H1 (cell line): ENCODE measurements around the gene MAPK11. TPM values are rescaled to one million over a fixed set of nuclear protein-coding genes. Genes with fewer than 3 reads are reported as not detected.

Experiments
- CTCF ChIA-PET: fragments of 300-600 bp; sonication (Branson Sonifier 250); formaldehyde crosslinking; loops from one replicate; lab custom pipeline; 2021; ENCODE audit not compliant: partially characterized antibody; lab: Charles Lee
- POLR2A ChIA-PET: fragments of 300-600 bp; sonication (Branson Sonifier 250); formaldehyde crosslinking; loops from one replicate; lab custom pipeline; 2021; ENCODE audit warnings: inconsistent platforms; ENCODE audit not compliant: partially characterized antibody; lab: Charles Lee
- DNase-seq, 2 experiments: peaks; one replicate each; pipeline versions ENCODE4 v3.0.0 to v3.0.0-alpha.2; 2010 to 2022; ENCODE audit warnings: low spot score in 2 of 2, low read depth in 1 of 2, mixed read lengths in 1 of 2
- FAIRE-seq: peaks from 2 replicates; lab custom pipeline; 2011; peaks lifted over from hg19 to GRCh38; lab: Jason Lieb, UNC
- H2AFZ ChIP-seq: 2 replicates; pipeline ENCODE4 v1.8.1; 2012; ENCODE audit warnings: low read length, inconsistent platforms
- H2AK5ac ChIP-seq: 2 replicates; pipeline ENCODE4 v1.6.1; 2013; ENCODE audit warnings: low read depth, low read length
- H2BK120ac ChIP-seq: replicated peaks from 2 replicates; pipeline ENCODE3; 2013; ENCODE audit warnings: low read depth, low read length, inconsistent platforms
- H2BK12ac ChIP-seq: 2 replicates; pipeline ENCODE4 v1.6.1; 2013; ENCODE audit warnings: low read depth, low read length
- H2BK15ac ChIP-seq: 2 replicates; pipeline ENCODE4 v1.6.1; 2013; ENCODE audit warnings: low read length
- H2BK20ac ChIP-seq: 2 replicates; pipeline ENCODE4 v1.6.1; 2013; ENCODE audit warnings: low read length
- H2BK5ac ChIP-seq: 2 replicates; pipeline ENCODE4 v1.6.1; 2013; ENCODE audit warnings: low read depth, low read length
- H3K14ac ChIP-seq: 2 replicates; pipeline ENCODE4 v1.6.1; 2013; ENCODE audit warnings: inconsistent platforms; ENCODE audit not compliant: insufficient read length
- H3K18ac ChIP-seq: 2 replicates; pipeline ENCODE4 v1.6.1; 2013; ENCODE audit warnings: low read length; ENCODE audit errors: extremely low read depth
- H3K23ac ChIP-seq: 2 replicates; pipeline ENCODE4 v1.6.1; 2013; ENCODE audit warnings: inconsistent platforms; ENCODE audit not compliant: insufficient read length
- H3K23me2 ChIP-seq: 2 replicates; pipeline ENCODE4 v1.6.1; 2013; ENCODE audit warnings: low read depth, low read length
- H3K27ac ChIP-seq: 2 replicates; pipeline ENCODE4 v1.6.1; 2011; ENCODE audit warnings: low read depth, low read length, inconsistent platforms
- H3K27me3 ChIP-seq, 4 experiments: replicated peaks in 1 of 4; 1 replicate in 1 of 4; 2 replicates in 3 of 4; pipeline versions ENCODE4 v1.6.1 to v1.8.1; 2011 to 2013; ENCODE audit warnings: low read length in 3 of 4, mild to moderate bottlenecking in 3 of 4, inconsistent platforms in 2 of 4, mixed read lengths in 2 of 4, moderate library complexity in 1 of 4; ENCODE audit not compliant: control insufficient read depth in 3 of 4, insufficient read depth in 3 of 4; ENCODE audit errors: extremely low read depth in 1 of 4
- H3K36me3 ChIP-seq, 4 experiments: 2 replicates each; pipeline versions ENCODE4 v1.6.1 to v1.8.1; 2011 to 2013; ENCODE audit warnings: mild to moderate bottlenecking in 4 of 4, low read length in 3 of 4, moderate library complexity in 2 of 4, control low read depth in 1 of 4, inconsistent platforms in 1 of 4; ENCODE audit not compliant: insufficient read depth in 4 of 4, control insufficient read depth in 2 of 4
- H3K4ac ChIP-seq: replicated peaks from 2 replicates; pipeline ENCODE3; 2013; ENCODE audit warnings: low read length, low read depth, mixed read lengths, inconsistent platforms; ENCODE audit not compliant: insufficient read length
- H3K4me1 ChIP-seq, 4 experiments: replicated peaks in 1 of 4; 1 replicate in 1 of 4; 2 replicates in 3 of 4; pipeline versions ENCODE4 v1.6.1 to v1.8.1; 2011 to 2013; ENCODE audit warnings: low read length in 3 of 4, inconsistent platforms in 2 of 4, mixed read lengths in 1 of 4; ENCODE audit not compliant: insufficient read depth in 4 of 4, control insufficient read depth in 3 of 4
- H3K4me2 ChIP-seq, 2 experiments: 2 replicates each; pipeline versions ENCODE4 v1.6.1 to v1.8.1; 2011 to 2013; ENCODE audit warnings: low read depth in 2 of 2, low read length in 2 of 2, control low read depth in 1 of 2, inconsistent platforms in 1 of 2, mild to moderate bottlenecking in 1 of 2; ENCODE audit not compliant: insufficient read depth in 1 of 2
- H3K4me3 ChIP-seq, 4 experiments: fragments of 200-600, 300-600 bp in 1 of 4; sonication (generic), shearing (Covaris generic), sonication (Bioruptor Twin) in 1 of 4; 2 replicates each; pipeline versions ENCODE4 v1.5.1 to v1.8.1; 2011 to 2016; ENCODE audit warnings: low read length in 4 of 4, low read depth in 3 of 4, control low read depth in 2 of 4, inconsistent platforms in 2 of 4, mild to moderate bottlenecking in 2 of 4, mixed read lengths in 1 of 4, moderate library complexity in 1 of 4; ENCODE audit not compliant: insufficient read depth in 2 of 4; ENCODE audit errors: extremely low read depth in 1 of 4
- H3K56ac ChIP-seq: replicated peaks from 2 replicates; pipeline ENCODE3; 2013; ENCODE audit warnings: low read depth, mild to moderate bottlenecking, mixed read lengths, low read length, inconsistent platforms; ENCODE audit not compliant: insufficient read length
- H3K79me1 ChIP-seq: 2 replicates; pipeline ENCODE4 v1.6.1; 2013; ENCODE audit warnings: low read depth, low read length, control low read depth
- H3K79me2 ChIP-seq, 2 experiments: 2 replicates each; pipeline versions ENCODE4 v1.6.1 to v1.8.1; 2012 to 2013; ENCODE audit warnings: low read length in 2 of 2, mild to moderate bottlenecking in 2 of 2, inconsistent platforms in 1 of 2; ENCODE audit not compliant: insufficient read depth in 2 of 2, control insufficient read depth in 1 of 2
- H3K9ac ChIP-seq, 4 experiments: replicated peaks in 1 of 4; 1 replicate in 1 of 4; 2 replicates in 3 of 4; pipeline versions ENCODE4 v1.6.1 to v1.8.1; 2011 to 2013; ENCODE audit warnings: low read depth in 3 of 4, low read length in 3 of 4, control low read depth in 2 of 4, mild to moderate bottlenecking in 2 of 4, moderate library complexity in 2 of 4, inconsistent platforms in 1 of 4; ENCODE audit errors: extremely low read depth in 1 of 4
- H3K9me3 ChIP-seq, 2 experiments: 2 replicates each; pipeline versions ENCODE4 v1.6.1 to v1.8.1; 2012 to 2013; ENCODE audit warnings: mild to moderate bottlenecking in 2 of 2, moderate library complexity in 2 of 2, control low read depth in 1 of 2, inconsistent platforms in 1 of 2, low read depth in 1 of 2, low read length in 1 of 2, mixed read lengths in 1 of 2; ENCODE audit not compliant: insufficient read depth in 2 of 2
- H4K20me1 ChIP-seq, 2 experiments: replicated peaks in 1 of 2; 2 replicates each; pipeline versions ENCODE3 to v1.8.1; 2011 to 2013; ENCODE audit warnings: inconsistent platforms in 2 of 2, low read length in 2 of 2, mild to moderate bottlenecking in 1 of 2; ENCODE audit not compliant: insufficient read depth in 2 of 2, control insufficient read depth in 1 of 2
- H4K5ac ChIP-seq: 2 replicates; pipeline ENCODE4 v1.6.1; 2013; ENCODE audit warnings: low read length, low read depth, mixed read lengths, inconsistent platforms; ENCODE audit not compliant: insufficient read length
- H4K8ac ChIP-seq: 2 replicates; pipeline ENCODE4 v1.8.0; 2013; ENCODE audit warnings: mild to moderate bottlenecking, moderate library complexity, low read length, inconsistent platforms; ENCODE audit not compliant: insufficient read depth; ENCODE audit errors: extremely low read depth
- H4K91ac ChIP-seq: replicated peaks from 2 replicates; pipeline ENCODE3; 2013; ENCODE audit warnings: low read length, mixed read lengths, inconsistent platforms; ENCODE audit not compliant: insufficient read length
- BACH1 ChIP-seq: IDR thresholded peaks from 2 replicates; pipeline ENCODE4 v1.6.1; 2012; ENCODE audit warnings: low read length, improper control_type of control experiment
- CREB1 ChIP-seq: IDR thresholded peaks from 2 replicates; pipeline ENCODE4 v1.6.1; 2012; ENCODE audit warnings: inconsistent platforms
- CTCF ChIP-seq, 3 experiments: IDR thresholded peaks; 1 replicate in 2 of 3; 2 replicates in 1 of 3; pipeline versions ENCODE4 v1.5.1 to v1.6.1; 2011; ENCODE audit warnings: low read length in 3 of 3, mild to moderate bottlenecking in 3 of 3, inconsistent platforms in 2 of 3, low read depth in 1 of 3, moderate library complexity in 1 of 3; ENCODE audit not compliant: insufficient read depth in 1 of 3; ENCODE audit errors: control extremely low read depth in 1 of 3
- JUND ChIP-seq: IDR thresholded peaks from 2 replicates; pipeline ENCODE4 v1.6.1; 2011; ENCODE audit warnings: mild to moderate bottlenecking, improper control_type of control experiment, low read length
- MAX ChIP-seq: IDR thresholded peaks from 2 replicates; pipeline ENCODE4 v1.6.1; 2012; ENCODE audit warnings: inconsistent platforms
- POU5F1 ChIP-seq: IDR thresholded peaks from 2 replicates; pipeline ENCODE4 v1.6.1; 2011; ENCODE audit warnings: low read depth, mild to moderate bottlenecking, low read length, moderate library complexity
- SP2 ChIP-seq: IDR thresholded peaks from 2 replicates; pipeline ENCODE4 v1.6.1; 2012; ENCODE audit warnings: mild to moderate bottlenecking, low read length, inconsistent platforms
- WGBS, 2 experiments: shearing (Covaris generic) in 1 of 2; methylation state at CpG; one replicate each; pipeline versions ENCODE4 v1.1.6 to v1.1.7; 2013 to 2015; ENCODE audit warnings: low lambda C conversion rate in 2 of 2, mixed read lengths in 2 of 2, inconsistent platforms in 1 of 2, low coverage in 1 of 2, missing lambda C conversion rate in 1 of 2; ENCODE audit not compliant: insufficient replicate concordance in 2 of 2, insufficient coverage in 1 of 2, insufficient read length in 1 of 2; ENCODE audit errors: extremely low coverage in 1 of 2, missing lambda C conversion rate in 1 of 2; 5-methylcytosine and 5-hydroxymethylcytosine counted together
- polyA plus RNA-seq, 7 experiments: library from polyadenylated mRNA; depleted of rRNA in 3 of 7; stranded (reverse) in 5 of 7; unstranded in 2 of 7; fragments of >200 nt in 5 of 7; fragments of 200-250 nt in 2 of 7; gene quantifications; 1 replicate in 5 of 7; 2 replicates in 1 of 7; 4 replicates in 1 of 7; pipeline versions ENCODE4 v1.2.1 to v1.2.3, GENCODE V29; 2011 to 2013; ENCODE audit warnings: missing spikeins in 2 of 7, mixed read lengths in 2 of 7
- total RNA-seq: library from RNA; stranded (reverse); fragmentation: NEBNext Ultra II Directional; extraction: Animal tissue kit (Norgen Biotek cat#: 25700); gene quantifications from 2 replicates; pipeline ENCODE4 v1.2.1, GENCODE V29; 2021

The MAPK11 gene
- total and polyA plus RNA-seq, 2 of the 8 experiments (the other 6 are each of a cell fraction or from before 2014, with no cell fraction given) = 0.70 to 1.5 TPM

GRCh38 chr22:50247748-50248147 lies 22.4 kb downstream of the MAPK11 start:
- H4K91ac ChIP-seq = no peak overlapping the region
- CTCF ChIA-PET = interaction anchor here (0.7 to 1.6 kb wide), 5 partner anchors 15 to 278 kb away, joined by 3 to 4 read pairs (median 3); partner anchors contain the start of gene SCO2
- DNase-seq = peak in 1 of 2 experiments; percentile 81
- no peak overlapping the region for H4K5ac ChIP-seq
- no peak overlapping the region for H3K4ac ChIP-seq
- H2BK12ac ChIP-seq = no peak overlapping the region
- H4K8ac ChIP-seq = no peak overlapping the region
- no peak overlapping the region for H3K18ac ChIP-seq
- H3K9me3 ChIP-seq = no peaks in the 10 kb centered on the region
- no peaks in the 10 kb centered on the region for H3K36me3 ChIP-seq
- POLR2A ChIA-PET = interaction anchor here (0.6 to 2.6 kb wide), 6 partner anchors 12 to 494 kb away, joined by 3 to 7 read pairs (median 4); partner anchors contain the start of genes MAPK12 and MLC1
- peaks cover 13% of the 10 kb centered on the region for H3K79me1 ChIP-seq
- H3K9ac ChIP-seq = peak overlapping the region in 2 of 4 experiments; percentile 20 to 38; a peak in 2 of 7 replicates
- peaks cover 4 to 17% of the 10 kb centered on the region in 2 experiments; a peak in 3 of 4 replicates for H3K79me2 ChIP-seq
- no peak overlapping the region for H2BK20ac ChIP-seq
- H2BK120ac ChIP-seq = no peak overlapping the region
- no peak overlapping the region for H3K23ac ChIP-seq
- H3K14ac ChIP-seq = no peak overlapping the region
- H3K27ac ChIP-seq = no peak overlapping the region
- no peaks in the 10 kb centered on the region for H3K27me3 ChIP-seq
- no peak overlapping the region for H3K4me3 ChIP-seq
- no peak overlapping the region for H2AK5ac ChIP-seq
- WGBS, 2 experiments = 72% methylated on average over 15 of the region's 16 CpGs; no CpG with 5 or more reads in 1 of the 2 experiments
- H2BK15ac ChIP-seq = 0 out of 2 replicates have a peak overlapping the region, but pooled peaks have one; percentile 29
- no peak overlapping the region for H2AFZ ChIP-seq
- H4K20me1 ChIP-seq = peaks cover 2 to 23% of the 10 kb centered on the region in 2 experiments
- FAIRE-seq = no peak
- no peak overlapping the region for H3K56ac ChIP-seq
- peaks cover 0 to 26% (median 20%) of the 10 kb centered on the region in 4 experiments; a peak in 6 of 7 replicates for H3K4me1 ChIP-seq
- H2BK5ac ChIP-seq = no peak overlapping the region
- peaks cover 24% of the 10 kb centered on the region for H3K23me2 ChIP-seq
- peak overlapping the region in 1 of 2 experiments; percentile 28; a peak in 1 of 4 replicates for H3K4me2 ChIP-seq
- TF ChIP-seq CTCF (IDR thresholded peaks at IDR 0.05; ENCODE audit: control extremely low read depth in 1 of 3, insufficient read depth in 1 of 3, low read depth in 1 of 3, low read length in 3 of 3) (no peak), CREB1 (peak; percentile 80), MAX (no peak), BACH1 (no peak), POU5F1 (no peak), SP2 (no peak), JUND (0 out of 2 replicates have a peak, but pooled peaks have one; percentile 42)
